Activated CD4-positive, CD25-positive, alpha-beta regulatory T cell treated with anti-CD3 and anti-CD28 coated beads, Interleukin-2, amount 50 U/mL, for 24 hours (primary cell): ENCODE data around the gene OPA1.

Source experiments
- ATAC-seq, 2 donors: fragments of 150-1000 bp; cut with Tn5 transposase; one replicate each; pipeline ENCODE4 v1.10.0; 2021; ENCODE audit warnings: mild to moderate bottlenecking in 1 of 2, moderate library complexity in 1 of 2

The OPA1 gene

GRCh38 chr3:193744048-193744821 is 151.2 kb downstream of the OPA1 start:
- no peak for ATAC-seq

GRCh38 chr3:193744822-193745684 is 152.0 kb downstream of the OPA1 start:
- no peak for ATAC-seq

GRCh38 chr3:193746832-193747231 is 153.8 kb downstream of the OPA1 start:
- no peak for ATAC-seq
